ENCODE results near the gene TEPSIN.

Gene TEPSIN

DNA sequence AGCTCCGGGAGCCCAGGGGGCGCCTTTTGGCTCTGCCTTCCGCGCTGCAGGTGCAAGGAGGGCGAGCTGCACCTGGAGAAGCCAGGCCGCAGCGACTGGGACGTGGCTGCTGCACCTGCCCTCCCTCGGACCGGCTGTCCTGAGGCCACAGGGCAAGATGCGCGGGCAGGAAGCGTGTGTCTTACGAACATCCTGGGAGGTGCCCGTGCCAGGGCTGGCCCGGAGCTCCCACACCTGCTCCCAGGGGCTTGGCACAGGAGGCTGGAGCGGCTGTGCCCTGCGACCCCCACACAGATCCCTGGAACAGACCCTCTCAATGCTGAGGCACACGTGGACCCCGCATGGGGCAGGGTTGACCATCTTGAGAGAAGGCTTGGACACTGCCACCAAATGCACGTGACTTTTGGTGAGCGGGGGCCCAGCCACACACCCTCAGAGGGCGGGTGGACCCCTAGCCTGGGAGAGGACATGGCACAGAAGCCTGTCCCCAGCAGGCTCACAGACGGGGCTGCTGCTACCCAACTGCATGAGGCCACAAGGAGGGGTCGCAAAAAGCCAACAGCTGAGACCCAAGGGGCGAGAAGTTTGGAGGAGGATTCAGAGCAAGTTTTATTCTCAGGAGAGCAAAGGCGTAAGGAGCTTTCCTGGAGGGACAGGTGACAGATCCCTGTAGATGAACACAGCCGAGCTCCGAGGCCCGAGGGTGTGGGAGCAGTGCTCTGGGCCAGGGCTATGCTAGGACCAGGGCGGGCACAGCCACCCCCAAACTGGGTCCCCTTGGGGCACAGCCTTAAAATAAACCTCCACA, 11.6 kb upstream of the TEPSIN start:
- DNase-seq (ENCODE audit: low read depth) = no peak

DNA sequence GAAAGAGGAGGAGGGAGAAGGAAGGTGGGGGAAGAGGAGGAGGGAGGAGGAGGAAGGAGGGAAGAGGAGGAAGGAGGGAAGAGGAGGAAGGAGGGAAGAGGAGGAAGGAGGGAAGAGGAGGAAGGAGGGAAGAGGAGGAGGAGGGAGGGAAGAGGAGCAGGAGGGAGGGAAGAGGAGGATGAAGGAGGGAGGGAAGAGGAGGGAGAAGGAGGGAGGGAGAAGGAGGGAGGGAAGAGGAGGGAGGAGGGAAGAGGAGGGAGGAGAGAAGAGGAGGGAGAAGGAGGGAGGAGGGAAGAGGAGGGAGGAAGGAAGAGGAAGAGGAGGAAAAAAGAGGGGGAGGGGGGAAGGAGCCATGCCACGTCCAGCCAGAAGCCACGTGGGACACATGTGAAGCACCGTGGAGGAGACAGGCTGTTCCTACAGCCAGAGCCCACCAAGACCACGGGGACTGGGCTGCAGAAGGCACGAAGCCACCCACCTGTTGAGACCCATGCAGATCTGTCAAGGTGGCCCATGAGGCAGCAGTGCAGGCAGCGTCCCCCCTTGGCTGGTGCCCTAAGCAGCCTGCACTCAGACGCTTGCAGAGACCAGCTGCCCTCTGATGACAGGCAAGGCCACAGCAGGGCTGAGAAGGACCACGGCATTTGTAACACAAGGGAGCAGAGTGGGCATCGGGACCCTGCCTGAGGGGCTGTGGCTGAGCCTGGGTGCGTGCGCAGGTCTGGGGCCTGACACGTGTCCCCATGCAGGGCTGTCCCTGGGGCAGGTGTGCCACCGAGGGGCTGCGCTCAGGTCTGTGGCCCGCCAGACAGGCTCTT, 10.6 kb upstream of the TEPSIN start:
- no peak for DNase-seq (ENCODE audit: low read depth)

DNA sequence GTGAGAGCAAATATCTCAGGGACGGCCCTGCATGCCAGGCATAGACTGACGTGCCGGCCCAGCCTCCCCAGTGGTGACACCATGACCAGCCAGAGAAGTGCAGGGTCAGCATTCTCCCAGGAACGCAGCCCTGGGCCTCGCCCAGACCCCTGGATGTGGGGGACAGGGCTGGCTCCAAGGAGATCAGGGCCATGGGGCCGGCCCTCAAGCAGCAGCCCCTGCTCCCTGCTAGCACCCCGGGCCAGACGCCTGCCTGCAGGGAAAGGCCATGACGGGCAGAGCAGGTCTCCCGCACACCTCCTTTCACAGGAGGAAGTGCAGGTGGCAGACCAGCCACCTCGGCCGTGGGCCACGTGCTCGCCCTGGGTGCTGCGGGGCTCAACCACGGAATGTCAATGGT, 9.8 kb upstream of the TEPSIN start:
- no peak for DNase-seq (ENCODE audit: low read depth)

DNA sequence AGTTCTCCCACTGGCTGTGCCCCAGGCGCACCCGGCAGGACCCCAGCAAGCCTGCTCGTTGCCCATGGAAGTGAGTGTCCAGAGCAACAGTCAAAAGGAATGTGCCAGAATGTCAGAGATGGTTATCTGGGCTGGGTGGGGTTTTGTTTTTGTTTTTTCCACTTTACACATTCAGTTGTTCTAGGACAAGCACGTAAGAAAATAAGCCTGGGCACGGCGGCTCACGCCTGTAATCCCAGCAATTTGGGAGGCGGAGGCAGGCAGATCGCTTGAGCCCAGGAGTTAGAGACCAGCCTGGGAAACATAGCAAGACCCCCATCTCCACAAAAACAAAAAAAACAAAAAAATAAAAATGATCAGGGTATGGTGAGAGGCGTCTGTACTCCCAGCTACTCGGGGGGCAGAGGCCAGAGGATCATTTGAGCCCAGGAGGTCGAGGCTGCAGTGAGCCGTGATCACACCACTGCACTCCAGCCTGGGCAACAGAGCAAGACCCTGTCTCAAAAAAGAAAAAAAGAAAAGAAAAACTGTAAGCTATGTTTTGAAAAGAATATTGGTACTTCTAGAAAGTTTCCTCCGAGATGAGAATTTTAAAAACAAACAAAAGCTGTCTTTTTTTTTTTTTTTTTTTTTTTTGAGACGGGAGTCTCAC, 8.6 kb upstream of the TEPSIN start:
- no peak for DNase-seq (ENCODE audit: low read depth)

DNA sequence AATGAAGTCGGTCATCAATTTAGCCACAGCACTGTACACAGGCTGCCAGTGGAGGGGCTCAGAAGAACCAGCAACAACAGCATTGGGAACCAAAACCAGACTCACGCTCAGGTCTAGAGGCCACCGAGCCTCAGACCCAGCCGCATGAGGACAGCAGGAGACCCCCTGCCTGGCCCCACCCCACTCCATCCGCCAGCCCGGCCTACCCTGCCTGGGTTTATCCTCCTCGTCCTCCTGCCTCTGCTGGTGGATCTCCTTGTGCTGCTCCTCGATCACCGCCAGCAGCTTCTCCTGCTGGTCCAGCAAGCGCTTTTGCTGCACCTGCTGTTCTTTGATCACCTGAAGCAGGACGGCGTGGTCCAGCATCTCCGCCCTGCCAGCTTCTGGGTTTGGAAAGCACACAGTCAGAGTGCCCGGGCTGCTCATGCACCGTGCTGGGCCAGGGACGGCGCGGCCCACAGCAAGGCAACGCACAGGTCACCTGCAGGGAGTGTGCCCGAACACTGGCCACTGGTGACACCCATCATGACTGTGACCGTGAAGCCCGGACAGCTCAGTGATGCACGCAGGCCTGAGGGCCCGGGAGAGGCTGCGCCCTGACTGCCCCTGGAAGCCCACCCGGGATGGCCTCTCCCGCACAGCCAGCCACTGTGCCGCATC, 8.0 kb upstream of the TEPSIN start:
- no peak for DNase-seq (ENCODE audit: low read depth)

DNA sequence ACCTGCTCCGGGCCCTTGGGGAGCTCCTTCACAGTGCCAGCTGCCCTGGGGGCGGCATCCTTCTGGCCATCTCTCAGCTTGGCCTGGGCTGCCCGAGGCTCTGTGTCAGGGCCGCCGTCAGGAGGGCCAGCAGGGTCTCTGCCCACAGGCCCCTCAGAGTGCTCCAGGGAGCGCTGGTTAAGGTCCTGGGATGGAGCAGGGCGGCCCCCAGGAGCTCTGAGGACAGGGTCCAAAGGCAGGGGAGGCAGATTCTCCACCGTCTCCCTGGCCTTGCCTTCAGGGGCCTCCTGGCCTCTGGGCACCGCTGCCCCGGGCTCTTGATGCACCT, 7.5 kb upstream of the TEPSIN start:
- no peak for DNase-seq (ENCODE audit: low read depth)

DNA sequence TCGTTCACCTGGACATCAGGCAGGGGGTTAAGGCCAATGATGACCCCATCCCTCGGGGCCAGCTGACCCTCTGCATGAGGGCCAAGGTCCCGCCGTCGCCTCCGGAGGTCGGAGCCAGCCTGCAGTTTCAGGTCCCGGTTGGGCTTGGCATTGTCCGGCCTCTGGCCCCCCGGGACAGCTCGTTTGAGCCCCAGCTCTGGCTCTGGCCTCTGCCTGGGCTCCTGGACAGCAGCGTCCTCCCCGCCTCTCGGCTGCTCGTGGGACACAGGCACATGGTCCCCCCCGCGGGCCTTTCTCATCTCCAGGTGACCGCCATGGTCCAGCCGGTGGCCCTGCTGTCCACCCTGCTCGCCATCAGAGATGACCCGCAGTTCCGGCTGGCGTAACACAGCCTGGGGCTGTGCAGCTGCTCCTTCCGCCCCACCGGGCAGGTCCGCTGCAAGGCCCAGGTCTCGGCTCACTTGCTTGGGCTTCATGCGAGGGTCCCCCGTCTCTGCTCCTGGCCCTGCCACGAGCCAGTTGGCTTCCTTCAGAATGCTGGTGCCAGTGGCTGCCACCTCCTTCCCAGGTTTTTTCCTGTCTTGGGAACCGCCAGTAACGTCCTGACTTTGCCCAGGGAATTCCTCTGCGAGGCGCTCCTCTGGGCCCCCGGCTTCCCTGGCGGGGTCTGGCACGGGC, 6.9 kb upstream of the TEPSIN start:
- no peak for DNase-seq (ENCODE audit: low read depth)

DNA sequence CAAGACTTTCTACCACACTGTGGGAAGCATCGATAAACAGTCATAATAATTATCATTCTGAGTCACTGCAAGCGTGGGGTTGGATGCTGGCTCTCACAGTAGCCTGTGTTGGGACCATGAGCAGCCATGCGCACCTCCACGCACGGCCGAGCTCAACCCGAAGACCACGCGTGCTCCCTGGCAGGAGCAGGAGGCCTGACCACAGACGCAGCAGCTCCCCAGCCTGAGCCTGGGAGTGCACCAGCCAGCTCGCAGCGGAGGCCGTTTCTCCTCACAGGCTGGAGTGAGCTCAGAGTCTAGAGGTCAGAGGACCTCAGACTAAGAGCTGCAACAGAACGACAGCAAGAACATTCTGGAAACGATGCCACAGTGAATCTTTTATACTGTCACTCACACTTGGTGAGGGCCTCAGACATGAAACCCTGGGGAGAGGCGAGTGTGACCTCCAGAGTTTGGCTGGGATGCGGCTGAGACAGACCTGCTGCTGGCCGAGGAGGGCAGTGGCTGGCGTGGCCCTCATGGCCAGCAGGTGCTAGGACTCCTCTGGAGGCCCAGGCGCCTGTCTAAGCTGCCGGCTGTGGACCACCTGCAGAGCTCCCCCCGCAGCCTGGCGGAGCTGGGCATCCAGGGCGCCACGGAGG, 6.3 kb upstream of the TEPSIN start:
- no peak for DNase-seq (ENCODE audit: low read depth)

DNA sequence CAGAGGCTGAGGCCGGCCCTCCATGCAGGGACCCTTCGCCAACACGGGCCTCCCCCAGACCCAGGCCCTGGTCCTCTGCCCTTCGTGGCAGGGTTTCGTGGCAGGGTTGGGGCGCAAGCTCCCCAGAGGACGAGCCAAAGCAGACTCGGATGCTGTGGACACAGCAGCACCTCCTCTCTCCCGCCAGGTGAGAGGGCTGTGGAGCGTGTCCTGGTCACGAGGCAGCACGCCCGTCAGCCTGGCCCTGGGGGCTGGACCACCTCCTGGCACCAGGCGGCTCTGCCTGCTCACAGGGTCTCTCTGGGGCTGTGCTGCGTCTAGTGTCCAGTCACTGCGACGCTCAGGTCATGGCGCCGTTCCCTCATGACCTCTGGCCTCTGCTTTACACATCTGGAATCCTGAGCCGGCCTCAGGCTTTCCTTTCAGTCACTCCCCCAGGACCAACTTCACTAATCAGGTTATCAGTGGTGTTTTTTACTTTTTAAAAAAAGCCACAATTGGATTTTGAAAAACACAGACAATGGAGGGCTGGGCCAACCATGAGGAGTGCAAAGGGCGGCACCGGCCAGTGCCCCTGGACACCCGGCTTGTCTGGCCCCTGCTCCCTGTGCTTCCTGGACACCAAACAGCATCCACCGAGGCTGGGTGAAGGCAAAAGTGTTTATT, 5.6 kb upstream of the TEPSIN start:
- DNase-seq (ENCODE audit: low read depth) = no peak

DNA sequence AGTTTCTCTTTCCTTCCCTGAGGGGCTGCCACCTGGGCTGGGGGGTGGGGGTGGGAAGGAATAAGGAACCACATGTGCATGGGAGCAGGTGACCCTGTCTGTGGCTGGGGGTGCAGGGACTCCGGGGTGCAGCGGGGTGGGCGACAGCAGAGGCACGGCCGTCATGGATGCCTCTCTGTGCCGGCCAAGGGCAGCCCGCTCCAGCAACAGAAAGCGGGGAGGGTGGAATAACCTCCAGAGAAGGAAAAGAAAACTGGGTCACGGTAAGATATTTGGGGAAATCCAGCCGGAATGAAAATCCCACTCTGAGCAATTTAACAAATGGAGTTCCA, 4.4 kb upstream of the TEPSIN start:
- no peak for DNase-seq (ENCODE audit: low read depth)

DNA sequence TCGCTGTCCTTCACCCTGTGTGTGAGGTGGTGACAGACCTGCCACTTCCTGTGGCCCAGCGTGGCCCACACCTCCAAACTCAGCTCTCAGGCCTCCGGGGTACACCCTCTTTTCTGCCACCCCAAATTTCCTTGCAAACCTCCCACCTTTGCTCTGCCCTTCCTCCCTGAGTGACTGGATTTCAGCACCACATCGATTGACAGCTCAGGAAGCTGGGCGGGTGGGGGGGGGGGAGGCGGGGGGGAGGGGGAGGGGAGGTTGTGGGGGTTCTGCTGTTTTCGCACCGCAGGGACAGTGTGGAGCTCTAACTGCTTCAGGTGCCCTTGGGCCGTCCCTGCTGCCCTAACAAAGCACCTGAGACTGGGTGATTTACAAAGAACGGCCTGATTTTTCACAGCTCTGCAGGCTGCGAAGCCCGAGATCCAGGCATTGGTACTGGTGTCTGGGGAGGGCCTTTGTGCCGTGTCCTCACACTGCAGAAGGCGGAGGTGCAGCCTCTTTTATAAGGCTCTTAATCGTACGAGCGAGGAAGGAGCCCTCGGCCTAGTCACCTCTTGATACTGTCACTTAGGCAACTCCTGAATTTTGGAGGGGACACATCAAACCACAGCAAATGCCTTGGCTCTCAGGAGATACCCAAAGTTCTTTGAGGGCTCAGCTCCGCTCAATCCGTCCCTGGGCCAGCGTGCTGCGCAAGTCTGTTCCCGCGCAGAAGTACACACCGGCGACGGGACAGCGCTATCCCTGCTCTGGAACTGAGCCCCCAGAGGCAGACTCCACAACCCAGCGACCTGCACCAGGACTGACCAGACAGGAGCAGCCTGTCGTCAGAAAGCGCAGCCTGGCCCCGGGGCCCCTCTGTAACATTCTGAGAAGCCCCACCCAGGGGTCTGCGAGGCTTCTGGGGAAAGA, 3.8 kb upstream of the TEPSIN start:
- DNase-seq (ENCODE audit: low read depth) = no peak

DNA sequence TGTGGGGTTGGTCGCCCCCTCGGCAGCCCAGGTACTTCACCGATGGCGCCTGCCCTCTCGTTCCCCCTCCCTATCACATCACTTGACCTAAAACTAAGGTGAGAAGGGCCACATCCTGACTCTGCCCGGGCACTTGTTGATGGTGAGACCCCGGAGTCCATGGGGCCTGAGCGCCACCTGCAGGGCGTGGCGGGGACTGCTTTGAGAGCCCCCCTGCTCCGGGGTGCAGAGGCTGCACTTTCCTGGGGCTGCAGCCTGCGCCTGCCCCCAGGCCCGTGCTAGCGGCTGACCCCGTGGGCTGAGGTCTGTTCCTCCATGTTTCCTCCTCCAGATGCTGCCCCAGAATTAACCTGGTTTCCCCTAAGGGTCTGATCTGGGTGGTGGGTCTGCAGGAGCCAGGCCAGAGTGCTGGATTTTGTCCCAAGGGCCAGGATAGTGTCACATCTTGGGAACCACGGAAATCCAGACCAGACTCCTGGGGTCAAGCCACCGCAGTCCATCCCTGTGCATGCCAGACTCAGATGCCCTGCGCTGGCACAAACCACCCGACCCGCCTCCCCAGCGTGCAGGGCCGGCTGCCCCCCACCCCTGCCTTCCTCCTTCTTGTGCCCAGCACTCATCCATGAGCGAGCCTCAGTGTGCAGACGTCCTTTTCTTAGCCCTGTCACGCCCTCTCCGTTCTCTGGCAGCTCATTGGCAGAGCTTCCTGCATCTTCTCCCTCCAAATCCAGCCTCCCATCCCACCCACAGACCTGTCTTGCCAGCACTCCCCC, 3.0 kb upstream of the TEPSIN start:
- no peak for DNase-seq (ENCODE audit: low read depth)

DNA sequence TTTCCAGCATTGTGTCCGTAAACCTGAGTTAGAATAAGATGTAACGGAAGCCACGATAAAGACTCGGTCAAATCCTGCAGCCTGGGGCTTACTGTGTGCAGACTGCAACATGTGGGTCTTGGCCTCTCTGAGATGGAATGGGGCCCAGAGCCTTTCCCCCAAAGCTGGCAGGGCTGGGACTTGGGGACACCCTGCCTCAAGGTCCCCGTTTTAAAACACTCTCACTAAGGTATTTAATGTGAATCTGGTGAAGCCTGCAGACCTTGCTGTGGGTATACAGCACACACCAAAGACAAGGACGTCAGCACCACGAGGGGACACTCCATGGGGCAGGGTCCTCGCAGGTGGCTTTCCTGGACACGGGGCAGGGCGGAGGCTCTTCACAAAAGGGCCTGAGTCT, 2.3 kb upstream of the TEPSIN start:
- DNase-seq (ENCODE audit: low read depth) = no peak

DNA sequence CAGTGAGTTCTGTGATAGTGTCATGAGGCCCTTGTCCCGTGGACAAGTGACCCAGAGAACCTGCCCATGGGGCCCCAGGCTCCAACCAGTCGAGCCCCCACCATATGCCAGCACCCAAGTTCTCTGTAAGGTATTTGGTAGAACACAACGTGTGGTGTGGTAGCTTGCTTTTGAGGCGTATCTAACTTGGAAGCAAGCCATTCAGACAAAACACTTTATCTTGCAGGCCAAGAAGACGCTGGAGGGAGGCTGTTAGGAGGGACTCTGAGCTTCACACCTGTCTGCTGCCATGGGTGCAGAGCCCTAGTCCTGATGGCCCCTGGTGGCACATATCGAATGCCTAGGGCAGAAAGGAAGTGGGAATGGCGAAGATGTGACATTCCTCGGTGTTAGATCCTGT, 1.9 kb upstream of the TEPSIN start:
- DNase-seq (ENCODE audit: low read depth) = no peak

DNA sequence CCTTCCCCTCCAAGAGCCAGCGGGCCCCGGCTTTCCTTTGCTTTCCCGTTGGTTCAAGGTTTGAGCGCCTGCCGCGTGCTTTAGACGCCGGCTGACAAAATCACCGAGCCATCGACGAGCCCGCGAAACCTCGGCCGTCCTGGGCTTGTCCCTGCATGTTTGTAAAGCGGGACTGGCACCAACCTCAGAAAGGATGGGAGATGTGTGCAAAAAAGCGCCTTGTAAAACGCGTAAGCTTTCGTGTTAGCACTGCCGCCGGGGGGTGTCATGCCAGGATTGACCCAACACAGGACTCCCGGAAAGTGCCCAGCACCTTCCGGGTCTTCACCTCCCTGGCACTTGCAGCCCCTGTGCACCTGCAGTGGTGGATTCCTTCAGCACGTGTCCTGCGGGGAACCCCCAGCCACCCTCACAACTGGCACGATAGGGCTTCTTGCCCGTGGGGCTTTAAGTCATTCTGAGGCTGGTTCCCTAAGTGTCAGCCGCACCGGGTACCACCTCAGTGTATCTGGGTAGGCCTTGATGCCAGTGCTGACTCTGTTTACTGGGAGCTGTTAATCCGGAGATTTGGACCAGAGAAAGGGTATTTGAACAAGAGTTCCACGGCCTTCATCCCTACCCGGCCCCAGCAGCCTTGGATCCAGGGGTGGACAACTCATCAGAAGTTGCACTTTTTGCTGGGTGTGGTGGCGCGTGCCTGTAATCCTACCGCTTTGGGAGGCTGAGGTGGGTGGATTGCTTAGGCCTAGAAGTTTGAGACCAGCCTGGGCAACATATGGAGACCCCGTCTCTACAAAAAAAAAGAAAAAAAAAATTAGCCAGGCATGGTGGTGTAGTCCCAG, 1.1 kb upstream of the TEPSIN start:
- DNase-seq (ENCODE audit: low read depth) = no peak

DNA sequence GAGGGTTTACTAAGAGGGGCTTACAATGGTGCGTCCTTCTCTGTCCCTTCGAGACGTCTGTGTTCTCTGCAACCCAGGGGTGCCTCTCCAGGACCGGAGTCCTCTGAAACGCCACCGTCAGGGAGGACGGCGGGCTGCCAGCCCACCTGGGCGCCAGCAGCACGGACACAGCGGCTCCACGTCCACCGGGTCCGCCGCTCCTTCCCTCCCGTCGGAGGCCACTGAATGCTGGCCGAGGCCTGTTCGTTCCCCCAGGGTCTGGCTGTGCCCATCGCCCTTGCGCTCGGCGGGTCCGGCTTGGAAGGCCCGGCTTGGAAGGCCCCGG, 403 bp downstream of the TEPSIN start:
- no peak for DNase-seq (ENCODE audit: low read depth)

DNA sequence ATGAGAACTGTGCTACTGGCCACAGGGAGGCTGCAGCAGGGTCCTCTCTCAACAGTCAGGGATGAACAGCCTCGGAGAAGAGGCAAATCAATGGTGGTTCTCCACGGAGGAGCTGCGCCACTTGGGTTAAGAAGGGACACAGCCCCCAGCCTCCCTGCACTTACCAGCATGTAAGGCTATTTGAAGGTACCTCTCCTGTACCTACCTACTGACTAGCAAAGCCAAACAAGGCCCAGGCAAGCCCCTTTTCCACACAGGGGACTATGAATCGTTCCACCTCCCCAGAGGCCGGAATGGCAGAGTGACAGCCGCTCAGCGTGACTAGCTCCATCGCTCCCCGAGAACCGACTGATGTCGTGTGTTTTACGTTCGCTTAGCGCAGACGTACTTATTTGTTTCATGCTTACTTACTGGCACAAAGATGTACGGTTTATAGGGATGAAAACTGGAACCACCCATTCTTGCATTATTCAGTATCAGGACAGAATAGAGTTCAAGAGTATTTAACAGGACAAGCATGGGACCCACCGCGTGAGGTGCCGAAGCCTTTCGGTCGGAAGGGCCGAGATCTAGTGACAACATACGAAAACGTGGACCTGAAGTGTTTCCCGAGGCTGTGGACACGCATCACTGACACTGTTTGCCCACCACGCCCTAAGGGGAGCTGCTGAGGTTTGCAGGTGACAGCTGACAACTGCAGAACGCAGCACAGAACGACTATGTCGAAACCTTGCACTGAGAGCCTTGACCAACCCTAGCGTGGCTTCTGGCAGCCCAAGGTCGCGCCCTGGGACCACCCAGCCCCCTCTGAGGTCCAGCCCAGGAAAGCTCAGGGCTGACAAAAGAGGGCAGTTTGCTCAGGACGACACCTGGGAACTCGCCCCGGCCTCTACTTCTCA, 1.0 kb downstream of the TEPSIN start:
- no peak for DNase-seq (ENCODE audit: low read depth)

All from stromal cell of bone marrow (primary cell).